A673 (cell line): ENCODE data around the gene NF1.

Experiments
- CTCF ChIP-seq: fragments of 300-800, 200-600 bp; sonication (generic); conservative IDR thresholded peaks from 2 replicates; pipeline ENCODE4 v1.5.1; 2017; ENCODE audit warnings: low read depth, mild to moderate bottlenecking, antibody characterized with exemption, low read length, moderate library complexity, mixed read lengths
- EZH2 ChIP-seq: fragments of 200-600 bp; sonication (generic); IDR thresholded peaks from 2 replicates; pipeline ENCODE4 v1.6.1; 2017; ENCODE audit warnings: borderline replicate concordance, low read depth, mild to moderate bottlenecking, mixed read lengths, antibody characterized with exemption, low read length; ENCODE audit not compliant: poor library complexity, severe bottlenecking

- no peak for TF ChIP-seq CTCF
- TF ChIP-seq EZH2 = no peak
Observed at GRCh38 chr17:31260151-31260550, 165.4 kb downstream of the NF1 start.
